ENCODE results near the gene PEA15.

PEA15 gene

GRCh38 chr1:160205242-160206035 is at the start of gene PEA15:
Gene PEA15 (plus strand): TSS chr1:160205384. CDS start chr1:160211545, 6,161 bp downstream.
- peak; percentile 80 for DNase-seq

GRCh38 chr1:160156361-160156760 is 48.8 kb upstream of the PEA15 start:
- DNase-seq, result no peak

- DNase-seq, result no peak
These were observed 48.0 kb upstream of the PEA15 start for GRCh38 chr1:160157174-160157573.

- DNase-seq, result no peak
These were observed 47.2 kb upstream of the PEA15 start for GRCh38 chr1:160158031-160158430.

- DNase-seq, result no peak
These were observed 46.6 kb upstream of the PEA15 start for GRCh38 chr1:160158534-160158933.

- DNase-seq, result no peak
These were observed 45.3 kb upstream of the PEA15 start for GRCh38 chr1:160159846-160160245.

- no peak for DNase-seq
These were observed 43.0 kb upstream of the PEA15 start for GRCh38 chr1:160161965-160162705.

GRCh38 chr1:160162931-160163330 is 42.3 kb upstream of the PEA15 start:
- DNase-seq, result no peak

GRCh38 chr1:160163615-160164014 is 41.6 kb upstream of the PEA15 start:
- no peak for DNase-seq

- no peak for DNase-seq
These were observed 41.1 kb upstream of the PEA15 start for GRCh38 chr1:160164121-160164520.

- DNase-seq, result no peak
These were observed 38.9 kb upstream of the PEA15 start for GRCh38 chr1:160166166-160166868.

GRCh38 chr1:160167056-160167455 is 38.1 kb upstream of the PEA15 start:
- no peak for DNase-seq

GRCh38 chr1:160167580-160167979 is 37.6 kb upstream of the PEA15 start:
- no peak for DNase-seq

GRCh38 chr1:160168016-160168415 is 37.2 kb upstream of the PEA15 start:
- no peak for DNase-seq

- no peak for DNase-seq
These were observed 36.4 kb upstream of the PEA15 start for GRCh38 chr1:160168609-160169369.

GRCh38 chr1:160169553-160170399 is 35.4 kb upstream of the PEA15 start:
- peak; percentile 43 for DNase-seq

- no peak for DNase-seq
These were observed 33.8 kb upstream of the PEA15 start for GRCh38 chr1:160171354-160171753.

GRCh38 chr1:160171980-160172379 is 33.2 kb upstream of the PEA15 start:
- DNase-seq, result no peak

GRCh38 chr1:160177231-160177630 is 28.0 kb upstream of the PEA15 start:
- no peak for DNase-seq

GRCh38 chr1:160177667-160178066 is 27.5 kb upstream of the PEA15 start:
- DNase-seq, result no peak

GRCh38 chr1:160178731-160179130 is 26.5 kb upstream of the PEA15 start:
- no peak for DNase-seq

- no peak for DNase-seq
These were observed 25.8 kb upstream of the PEA15 start for GRCh38 chr1:160179336-160179735.
